Endothelial cell of umbilical vein (primary cell): ENCODE data around the gene CFAP97. TPM values are rescaled to one million over a fixed set of nuclear protein-coding genes. Genes with fewer than 3 reads are reported as not detected.
A peak's percentile ranks its signal among the peaks of the same experiment; 100 is the strongest.

ENCODE experiments used
- BruUV-seq: library from RNA; stranded (reverse); fragments of 400-500 nt; replicated peaks from 2 replicates; lab custom pipeline; 2021; lab: Mats Ljungman, UMichigan
- CTCF ChIA-PET: fragments of 300-600, 350-600 bp; sonication (Branson Sonifier 250); formaldehyde crosslinking; loops from one replicate; lab custom pipeline; 2021; ENCODE audit warnings: antibody characterized with exemption, inconsistent platforms; lab: Charles Lee
- POLR2A ChIA-PET: fragments of 300-600, 350-600 bp; sonication (Branson Sonifier 250); formaldehyde crosslinking; loops from one replicate; lab custom pipeline; 2021; ENCODE audit warnings: antibody characterized with exemption, inconsistent platforms; lab: Charles Lee
- DNase-seq: peaks from one replicate; pipeline ENCODE4 v3.0.0-alpha.2; 2011; ENCODE audit warnings: low read depth, low spot score
- FAIRE-seq: peaks from 2 replicates; lab custom pipeline; 2011; peaks lifted over from hg19 to GRCh38; lab: Jason Lieb, UNC
- H2AFZ ChIP-seq: 2 replicates; pipeline ENCODE4 v1.6.0; 2012; ENCODE audit warnings: low read depth, low read length, control low read depth, inconsistent platforms
- H3K27ac ChIP-seq: 2 replicates; pipeline ENCODE4 v1.5.1; 2011; ENCODE audit warnings: low read depth, mild to moderate bottlenecking, control low read depth, low read length, moderate library complexity; ENCODE audit not compliant: insufficient read depth
- H3K27me3 ChIP-seq, 2 experiments: 2 replicates each; pipeline versions ENCODE4 v1.6.0 to v1.6.1; 2011; ENCODE audit warnings: low read length in 2 of 2, mixed read lengths in 1 of 2; ENCODE audit not compliant: control insufficient read depth in 2 of 2, insufficient read depth in 2 of 2
- H3K36me3 ChIP-seq, 2 experiments: 2 replicates in 1 of 2; 3 replicates in 1 of 2; pipeline ENCODE4 v1.5.1; 2011; ENCODE audit warnings: low read length in 2 of 2, mild to moderate bottlenecking in 1 of 2, moderate library complexity in 1 of 2; ENCODE audit not compliant: control insufficient read depth in 2 of 2, insufficient read depth in 2 of 2; ENCODE audit errors: extremely low read depth in 1 of 2
- H3K4me1 ChIP-seq: 3 replicates; pipeline ENCODE4 v1.5.1; 2011; ENCODE audit warnings: mild to moderate bottlenecking, low read length; ENCODE audit not compliant: control insufficient read depth, insufficient read depth; ENCODE audit errors: extremely low read depth
- H3K4me2 ChIP-seq: 2 replicates; pipeline ENCODE4 v1.6.1; 2011; ENCODE audit warnings: low read length, control low read depth, mixed read lengths; ENCODE audit not compliant: insufficient read depth
- H3K4me3 ChIP-seq, 3 experiments: fragments of 200-600 bp in 1 of 3; sonication (generic), shearing (Covaris generic) in 1 of 3; replicated peaks in 1 of 3; 2 replicates each; pipeline ENCODE4 v1.5.1; 2011 to 2016; ENCODE audit warnings: control low read depth in 3 of 3, low read length in 3 of 3, mild to moderate bottlenecking in 2 of 3, inconsistent platforms in 1 of 3, low read depth in 1 of 3, moderate library complexity in 1 of 3; ENCODE audit not compliant: insufficient read depth in 1 of 3
- H3K79me2 ChIP-seq: 2 replicates; pipeline ENCODE4 v1.6.0; 2012; ENCODE audit warnings: low read length, inconsistent platforms; ENCODE audit not compliant: control insufficient read depth, insufficient read depth
- H3K9ac ChIP-seq: replicated peaks from 2 replicates; pipeline ENCODE3; 2011; ENCODE audit warnings: low read length, control low read depth; ENCODE audit not compliant: insufficient read depth; ENCODE audit errors: extremely low read depth
- H3K9me1 ChIP-seq: replicated peaks from 3 replicates; pipeline ENCODE4 v1.6.0; 2011; ENCODE audit warnings: mild to moderate bottlenecking, low read length; ENCODE audit not compliant: control insufficient read depth, insufficient read depth; ENCODE audit errors: extremely low read depth
- H3K9me3 ChIP-seq: replicated peaks from 2 replicates; pipeline ENCODE4 v1.5.1; 2012; ENCODE audit warnings: low read length, inconsistent platforms; ENCODE audit not compliant: control insufficient read depth, insufficient read depth
- H4K20me1 ChIP-seq: replicated peaks from 2 replicates; pipeline ENCODE3; 2011; ENCODE audit warnings: mild to moderate bottlenecking, low read length; ENCODE audit not compliant: control insufficient read depth, insufficient read depth; ENCODE audit errors: extremely low read depth
- EZH2 ChIP-seq: IDR thresholded peaks from 2 replicates; pipeline ENCODE4 v1.6.1; 2012; ENCODE audit warnings: borderline replicate concordance, low read depth, mild to moderate bottlenecking, moderate library complexity, low read length, inconsistent platforms; ENCODE audit not compliant: severe bottlenecking
- FOS ChIP-seq: IDR thresholded peaks from 2 replicates; pipeline ENCODE4 v1.6.1; 2011; ENCODE audit warnings: mild to moderate bottlenecking, low read length, moderate library complexity, borderline replicate concordance; ENCODE audit not compliant: insufficient read depth
- GATA2 ChIP-seq: IDR thresholded peaks from 2 replicates; pipeline ENCODE4 v1.7.0; 2011; ENCODE audit warnings: low read depth, mild to moderate bottlenecking, moderate library complexity, mixed read lengths, low read length; ENCODE audit not compliant: insufficient read length, insufficient read depth
- JUN ChIP-seq: IDR thresholded peaks from 2 replicates; pipeline ENCODE4 v1.6.1; 2011; ENCODE audit warnings: borderline replicate concordance, low read depth; ENCODE audit not compliant: insufficient read length, insufficient read depth
- dilution Hi-C: fragments of 300-500 bp; cut with MboI; formaldehyde crosslinking; loops from one replicate; pipeline ENCODE4 v1.15.0; 2019; ENCODE audit warnings: low sequenced_read_pairs; ENCODE audit not compliant: extremely low pct_ligation_motif_present
- intact Hi-C: fragments of 100-400 bp; cut with micrococcal nuclease; formaldehyde crosslinking; loops from one replicate; pipeline ENCODE4 v1.10.0; 2022
- polyA plus RNA-seq, 4 experiments: library from polyadenylated mRNA; depleted of rRNA in 3 of 4; stranded (reverse) in 3 of 4; unstranded in 1 of 4; fragments of >200 nt; gene quantifications; 2 replicates each; pipeline versions ENCODE4 v1.2.1 to v1.2.3, GENCODE V29; 2011 to 2012; ENCODE audit warnings: missing spikeins in 1 of 4
- total RNA-seq: library from RNA; stranded (reverse); gene quantifications from 2 replicates; pipeline ENCODE4 v1.2.3, GENCODE V29; 2021

Gene CFAP97
- total and polyA plus RNA-seq, 2 donors (not counting 3 experiments of a cell fraction or from before 2014, with no cell fraction given) = 5.3 to 22.4 TPM

DNA sequence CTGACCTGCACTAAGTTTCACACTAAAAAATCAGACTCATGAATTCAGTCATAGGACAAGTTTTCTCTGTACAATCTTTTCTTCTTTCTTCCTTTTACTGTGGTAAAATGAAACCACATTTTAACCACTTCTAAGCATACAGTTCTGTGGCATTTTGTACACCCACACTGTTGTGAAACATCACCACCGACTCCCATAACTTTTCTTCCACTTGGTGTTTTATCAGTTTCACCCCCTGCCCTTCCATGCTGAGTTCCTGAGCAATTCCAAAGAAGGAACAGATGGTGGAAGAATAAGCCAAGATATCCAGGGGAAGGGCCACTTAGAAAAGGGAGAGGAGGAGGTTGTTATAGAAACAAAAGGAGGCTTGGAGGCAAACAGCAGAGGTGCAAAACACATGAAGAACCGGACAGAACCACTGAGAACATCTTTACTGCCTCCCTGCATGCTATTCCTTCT lies 38.2 kb downstream of the CFAP97 start:
- H3K79me2 ChIP-seq = no peaks in the 10 kb centered on the region
- dilution Hi-C loops = no loop called here
- H3K4me3 ChIP-seq = no peak overlapping the region
- DNase-seq = peak; percentile 38
- no peak overlapping the region for H3K27ac ChIP-seq
- ChIA-PET CTCF (interaction anchor here (1.2 to 1.6 kb wide), 3 partner anchors 18 to 872 kb away, joined by 3 to 7 read pairs (median 4); no protein-coding TSS in a partner anchor), POLR2A (no interaction called here)
- no peak overlapping the region for H3K9ac ChIP-seq
- H3K36me3 ChIP-seq = peaks cover 0 to 2% of the 10 kb centered on the region in 2 experiments
- H3K9me3 ChIP-seq = no peaks in the 10 kb centered on the region
- no peaks in the 10 kb centered on the region for H4K20me1 ChIP-seq
- no peak for TF ChIP-seq FOS
- no peak overlapping the region for H3K4me2 ChIP-seq
- intact Hi-C loops = no loop called here
- no TSS peak for BruUV-seq
- FAIRE-seq = no peak
- no peaks in the 10 kb centered on the region for H3K9me1 ChIP-seq
- no peak overlapping the region for H2AFZ ChIP-seq
- no peaks in the 10 kb centered on the region for H3K4me1 ChIP-seq
- H3K27me3 ChIP-seq = no peaks in the 10 kb centered on the region

DNA sequence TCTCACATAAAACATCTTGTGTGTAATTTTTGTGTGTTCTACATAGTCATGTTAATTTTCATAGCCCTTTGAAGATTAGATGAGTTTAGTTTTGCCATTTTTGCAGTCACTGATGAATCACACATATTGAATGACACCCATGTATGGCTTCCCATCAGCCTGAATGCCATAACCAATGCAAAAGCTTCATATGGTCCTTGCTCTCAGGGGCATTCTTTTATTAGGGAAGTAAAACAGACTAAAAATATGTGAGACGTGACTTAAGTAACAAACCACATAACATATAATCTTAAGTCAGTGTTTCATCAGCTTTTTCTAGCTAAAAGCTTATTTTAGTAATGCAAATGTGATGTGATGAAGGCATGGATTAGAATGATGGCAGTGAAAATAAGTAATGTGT lies 52.5 kb downstream of the CFAP97 start:
- FAIRE-seq (no peak), DNase-seq (no peak)
- Histone ChIP-seq H3K79me2 (no peaks in the 10 kb centered on the region), H3K9me1 (no peaks in the 10 kb centered on the region), H3K4me3 (no peak overlapping the region), H3K9me3 (no peaks in the 10 kb centered on the region), H3K9ac (no peak overlapping the region), H2AFZ (no peak overlapping the region), H3K4me2 (no peak overlapping the region), H3K4me1 (no peaks in the 10 kb centered on the region), H3K36me3 (peaks cover 0 to 2% of the 10 kb centered on the region in 2 experiments), H3K27ac (no peak overlapping the region), H4K20me1 (no peaks in the 10 kb centered on the region), H3K27me3 (no peaks in the 10 kb centered on the region)
- BruUV-seq = no TSS peak
- TF ChIP-seq JUN (no peak), FOS (no peak), EZH2 (no peak), GATA2 (no peak)
- ChIA-PET CTCF (interaction anchor here (0.8 to 1.4 kb wide), 2 partner anchors 17 to 32 kb away, joined by 3 to 4 read pairs; no protein-coding TSS in a partner anchor), POLR2A (no interaction called here)
- dilution Hi-C loops = no loop called here
- intact Hi-C loops = no loop called here
